Hepatocyte (in vitro differentiated cells): Measurements from ENCODE around the gene MACROD2.

Source experiments
- CTCF ChIP-seq: fragments of 200-600 bp; sonication (generic); IDR thresholded peaks from 2 replicates; pipeline ENCODE4 v1.5.1; 2016; ENCODE audit warnings: antibody characterized with exemption, mild to moderate bottlenecking; ENCODE audit not compliant: poor library complexity
- EZH2phosphoT487 ChIP-seq: fragments of 200-600 bp; sonication (generic); IDR thresholded peaks from one replicate; pipeline ENCODE4 v1.6.1; 2018; ENCODE audit warnings: antibody characterized with exemption, mild to moderate bottlenecking, low read depth, moderate library complexity; ENCODE audit not compliant: unreplicated experiment, severe bottlenecking

GRCh38 chr20:16003310-16003709, 2008.0 kb downstream of the MACROD2 start:
- TF ChIP-seq CTCF, result no peak
- TF ChIP-seq EZH2phosphoT487, result no peak
